Measurements from ENCODE around the gene CYP2C19.

DNA sequence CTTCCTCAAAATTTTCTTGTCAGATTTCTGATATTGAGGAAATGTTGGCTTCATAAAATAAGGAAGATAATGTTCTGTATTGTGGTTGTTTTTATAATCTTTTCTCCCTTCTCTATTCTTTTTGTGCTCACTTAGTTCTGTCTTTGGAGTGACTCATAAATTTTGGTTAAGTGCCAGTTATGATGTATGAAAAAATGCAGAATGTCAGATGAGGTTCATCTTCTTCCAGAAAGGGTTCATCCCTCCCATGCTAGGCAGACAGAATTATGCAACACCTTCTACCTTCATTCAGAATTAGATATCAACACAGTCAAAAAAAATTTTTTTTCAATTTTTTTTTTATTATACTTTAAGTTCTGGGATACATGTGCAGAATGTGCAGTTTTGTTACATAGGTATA lies 36.6 kb upstream of the CYP2C19 start:
- TF ChIP-seq, protein P1, sequence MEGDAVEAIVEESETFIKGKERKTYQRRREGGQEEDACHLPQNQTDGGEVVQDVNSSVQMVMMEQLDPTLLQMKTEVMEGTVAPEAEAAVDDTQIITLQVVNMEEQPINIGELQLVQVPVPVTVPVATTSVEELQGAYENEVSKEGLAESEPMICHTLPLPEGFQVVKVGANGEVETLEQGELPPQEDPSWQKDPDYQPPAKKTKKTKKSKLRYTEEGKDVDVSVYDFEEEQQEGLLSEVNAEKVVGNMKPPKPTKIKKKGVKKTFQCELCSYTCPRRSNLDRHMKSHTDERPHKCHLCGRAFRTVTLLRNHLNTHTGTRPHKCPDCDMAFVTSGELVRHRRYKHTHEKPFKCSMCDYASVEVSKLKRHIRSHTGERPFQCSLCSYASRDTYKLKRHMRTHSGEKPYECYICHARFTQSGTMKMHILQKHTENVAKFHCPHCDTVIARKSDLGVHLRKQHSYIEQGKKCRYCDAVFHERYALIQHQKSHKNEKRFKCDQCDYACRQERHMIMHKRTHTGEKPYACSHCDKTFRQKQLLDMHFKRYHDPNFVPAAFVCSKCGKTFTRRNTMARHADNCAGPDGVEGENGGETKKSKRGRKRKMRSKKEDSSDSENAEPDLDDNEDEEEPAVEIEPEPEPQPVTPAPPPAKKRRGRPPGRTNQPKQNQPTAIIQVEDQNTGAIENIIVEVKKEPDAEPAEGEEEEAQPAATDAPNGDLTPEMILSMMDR (conservative IDR thresholded peaks at IDR 0.05 in 1 of 2, IDR thresholded peaks at IDR 0.05 in 1 of 2; ENCODE audit: extremely low read depth in 1 of 2, insufficient read depth in 1 of 2, low read depth in 1 of 2, low read length in 2 of 2) = no peak
- TF ChIP-seq EZH2 (IDR thresholded peaks at IDR 0.05; ENCODE audit: borderline replicate concordance, low read length) = no peak
